Renal cortex interstitium (tissue), 15 donors: ENCODE data around the gene GPR161. TPM values are rescaled to one million over a fixed set of nuclear protein-coding genes. Genes with fewer than 3 reads are reported as not detected.
"Not testable (repeated sequence)": the region's sequence is repeated elsewhere in the genome, so short reads cannot be mapped to it uniquely, and the experiment has no call there.

Source experiments
- DNase-seq, 11 donors: peaks; one replicate each; pipeline ENCODE4 v3.0.0-alpha.2; 2013; ENCODE audit warnings: low read depth in 9 of 11, low spot score in 4 of 11; ENCODE audit errors: extremely low read depth in 1 of 11
- long read RNA-seq, 16 experiments: transcript quantifications; one replicate each; lab custom pipeline, GENCODE V29; 2026
- polyA plus RNA-seq, 3 donors: library from polyadenylated mRNA; unstranded; fragments of 120-200 nt; gene quantifications; one replicate each; pipeline ENCODE4 v1.2.1, GENCODE V29; 2013; ENCODE audit not compliant: insufficient read length in 3 of 3

GPR161 gene
- polyA plus RNA-seq: 10 to 100 TPM; 16.7 to 23.9 (median 20.0) TPM
- long read RNA-seq, donor 1: 0 reads
- long read RNA-seq, donor 2, partial matches to known transcripts: 0 of 1 reads
- long read RNA-seq, donor 2, other reads (novel, unspliced or antisense): 0 of 1 reads
- long read RNA-seq, donor 3: 0 reads
- long read RNA-seq, donor 4: 0 reads
- long read RNA-seq, donor 5: 0 reads
- long read RNA-seq, donor 6, partial matches to known transcripts: 0 of 2 reads
- long read RNA-seq, donor 6, other reads (novel, unspliced or antisense): 0 of 2 reads
- long read RNA-seq, donor 7, partial matches to known transcripts: 0 of 1 reads
- long read RNA-seq, donor 7, other reads (novel, unspliced or antisense): 0 of 1 reads
- long read RNA-seq, donor 8: 0 reads
- long read RNA-seq, donor 9: 0 reads
- long read RNA-seq, donor 10: 0 reads
- long read RNA-seq, donor 11, partial matches to known transcripts: 0 of 1 reads
- long read RNA-seq, donor 11, other reads (novel, unspliced or antisense): 0 of 1 reads
- long read RNA-seq, donor 12: 0 reads
- long read RNA-seq, donor 13, full-length matches to known transcripts: 2 of 2 reads
- long read RNA-seq, donor 13, partial matches to known transcripts: 0 of 2 reads
- long read RNA-seq, donor 13, other reads (novel, unspliced or antisense): 0 of 2 reads
- long read RNA-seq, donor 14, partial matches to known transcripts: 6 of 43 reads
- long read RNA-seq, donor 14, other reads (novel, unspliced or antisense): 36 of 43 reads
- long read RNA-seq, donor 15: 0 reads
- long read RNA-seq, donor 16, full-length matches to known transcripts: 1 of 1 reads
- long read RNA-seq, donor 16, partial matches to known transcripts: 0 of 1 reads
- long read RNA-seq, donor 16, other reads (novel, unspliced or antisense): 0 of 1 reads

- DNase-seq: peak in 6 of 11 donors; percentile 37 to 50 (median 46)
These were observed at the start of gene GPR161 for GRCh38 chr1:168136709-168137514. TSS of gene GPR161 (minus strand) at chr1:168136930. CDS start at chr1:168104850, 32,080 bp downstream.

GRCh38 chr1:168181063-168181720, 44.5 kb upstream of the GPR161 start:
- not testable (repeated sequence) for DNase-seq

GRCh38 chr1:168180148-168180524, 43.4 kb upstream of the GPR161 start:
- no peak for DNase-seq

- DNase-seq: peak in 4 of 11 donors; percentile 4 to 14 (median 10)
These were observed 42.9 kb upstream of the GPR161 start for GRCh38 chr1:168179438-168180147.

- DNase-seq: peak; percentile 92 to 97 (median 94)
These were observed 42.1 kb upstream of the GPR161 start, which contains the start of gene TIPRL for GRCh38 chr1:168178638-168179437. TSS of gene TIPRL (plus strand) at chr1:168178962. CDS start at chr1:168179078, 116 bp downstream.

GRCh38 chr1:168178227-168178637, 41.5 kb upstream of the GPR161 start:
- DNase-seq: peak in 2 of 11 donors; percentile 2 to 15

GRCh38 chr1:168172250-168172915, 35.7 kb upstream of the GPR161 start:
- DNase-seq: no peak

- DNase-seq: no peak
These were observed 34.1 kb upstream of the GPR161 start for GRCh38 chr1:168170564-168171508.

- DNase-seq: no peak
These were observed 31.1 kb upstream of the GPR161 start for GRCh38 chr1:168167806-168168205.

GRCh38 chr1:168164771-168165170, 28.0 kb upstream of the GPR161 start:
- DNase-seq: no peak

- DNase-seq: no peak
These were observed 26.9 kb upstream of the GPR161 start for GRCh38 chr1:168163670-168164069.

- peak in 1 of 11 donors; percentile 17 for DNase-seq
These were observed 24.7 kb upstream of the GPR161 start for GRCh38 chr1:168161459-168161858.

GRCh38 chr1:168159979-168160378, 23.2 kb upstream of the GPR161 start:
- DNase-seq: no peak

GRCh38 chr1:168159251-168159650, 22.5 kb upstream of the GPR161 start:
- no peak for DNase-seq

GRCh38 chr1:168157638-168158037, 20.9 kb upstream of the GPR161 start:
- DNase-seq: no peak
